BJ (cell line): ENCODE data around the gene HEMK1. TPM values are rescaled to one million over a fixed set of nuclear protein-coding genes. Genes with fewer than 3 reads are reported as not detected.

ENCODE experiments used
- CTCF ChIA-PET: fragments of 350-600 bp; formaldehyde crosslinking; extraction: SDS; loops from one replicate; lab custom pipeline; 2021; ENCODE audit warnings: antibody characterized with exemption, inconsistent platforms; lab: Yijun Ruan, JAX
- POLR2A ChIA-PET: fragments of 300-600 bp; sonication (Branson Sonifier 250); formaldehyde crosslinking; extraction: SDS; loops from one replicate; lab custom pipeline; 2021; ENCODE audit warnings: antibody characterized with exemption; lab: Charles Lee
- DNase-seq: peaks from one replicate; pipeline ENCODE4 v3.0.0-alpha.2; 2011; ENCODE audit warnings: low read depth
- H3K27me3 ChIP-seq: 2 replicates; pipeline ENCODE4 v1.6.0; 2011; ENCODE audit warnings: low read length; ENCODE audit not compliant: control insufficient read depth, insufficient read depth
- H3K36me3 ChIP-seq: 2 replicates; pipeline ENCODE4 v1.5.1; 2011; ENCODE audit warnings: low read length; ENCODE audit not compliant: control insufficient read depth, insufficient read depth
- H3K4me3 ChIP-seq: 2 replicates; pipeline ENCODE4 v1.5.1; 2011; ENCODE audit warnings: low read depth, mild to moderate bottlenecking, control low read depth, low read length
- polyA plus RNA-seq: library from polyadenylated mRNA; depleted of rRNA; stranded (reverse); fragments of >200 nt; gene quantifications from 2 replicates; pipeline ENCODE4 v1.2.3, GENCODE V29; 2011
- TF ChIP-seq, protein P1 (sequence below): IDR thresholded peaks from 2 replicates; pipeline ENCODE4 v1.5.1; 2011; ENCODE audit warnings: low read depth, mild to moderate bottlenecking, control low read depth, inconsistent platforms, low read length, moderate library complexity; ENCODE audit not compliant: insufficient read depth

The HEMK1 gene
- polyA plus RNA-seq, 1 experiment = 21.3 TPM

- Histone ChIP-seq H3K27me3 (no peaks in the 10 kb centered on the region), H3K36me3 (no peaks in the 10 kb centered on the region), H3K4me3 (no peak overlapping the region)
- no peak for DNase-seq
- TF ChIP-seq, protein P1, sequence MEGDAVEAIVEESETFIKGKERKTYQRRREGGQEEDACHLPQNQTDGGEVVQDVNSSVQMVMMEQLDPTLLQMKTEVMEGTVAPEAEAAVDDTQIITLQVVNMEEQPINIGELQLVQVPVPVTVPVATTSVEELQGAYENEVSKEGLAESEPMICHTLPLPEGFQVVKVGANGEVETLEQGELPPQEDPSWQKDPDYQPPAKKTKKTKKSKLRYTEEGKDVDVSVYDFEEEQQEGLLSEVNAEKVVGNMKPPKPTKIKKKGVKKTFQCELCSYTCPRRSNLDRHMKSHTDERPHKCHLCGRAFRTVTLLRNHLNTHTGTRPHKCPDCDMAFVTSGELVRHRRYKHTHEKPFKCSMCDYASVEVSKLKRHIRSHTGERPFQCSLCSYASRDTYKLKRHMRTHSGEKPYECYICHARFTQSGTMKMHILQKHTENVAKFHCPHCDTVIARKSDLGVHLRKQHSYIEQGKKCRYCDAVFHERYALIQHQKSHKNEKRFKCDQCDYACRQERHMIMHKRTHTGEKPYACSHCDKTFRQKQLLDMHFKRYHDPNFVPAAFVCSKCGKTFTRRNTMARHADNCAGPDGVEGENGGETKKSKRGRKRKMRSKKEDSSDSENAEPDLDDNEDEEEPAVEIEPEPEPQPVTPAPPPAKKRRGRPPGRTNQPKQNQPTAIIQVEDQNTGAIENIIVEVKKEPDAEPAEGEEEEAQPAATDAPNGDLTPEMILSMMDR = no peak
- ChIA-PET CTCF (interaction anchor here (0.7 to 10.7 kb wide), 7 partner anchors 8 to 791 kb away, joined by 3 to 106 read pairs (median 3); partner anchors contain the start of genes CISH and MAPKAPK3), POLR2A (no interaction called here)
Measured at GRCh38 chr3:50587806-50588758, 18.8 kb downstream of the HEMK1 start.

- DNase-seq = no peak
- no peak overlapping the region for H3K4me3 ChIP-seq
- TF ChIP-seq, protein P1 = no peak
- ChIA-PET POLR2A (no interaction called here), CTCF (interaction anchor here (0.7 to 10.7 kb wide), 4 partner anchors 12 to 24 kb away, joined by 3 to 106 read pairs (median 5); partner anchors contain the start of genes CISH and MAPKAPK3)
- no peaks in the 10 kb centered on the region for H3K27me3 ChIP-seq
- H3K36me3 ChIP-seq = no peaks in the 10 kb centered on the region
Measured at GRCh38 chr3:50588759-50589433, 19.6 kb downstream of the HEMK1 start.

GRCh38 chr3:50591196-50591741 lies 21.9 kb downstream of the HEMK1 start:
- no peak overlapping the region for H3K4me3 ChIP-seq

GRCh38 chr3:50592568-50592967 lies 23.2 kb downstream of the HEMK1 start:
- CTCF ChIA-PET = interaction anchor here (0.8 to 10.7 kb wide), 3 partner anchors 8 to 23 kb away, joined by 3 to 106 read pairs (median 3); partner anchors contain the start of genes CISH, HEMK1 and MAPKAPK3

More at GRCh38 chr3:50591196-50591741, 21.9 kb downstream of the HEMK1 start:
- no peak for DNase-seq
- Histone ChIP-seq H3K27me3 (no peaks in the 10 kb centered on the region), H3K36me3 (no peaks in the 10 kb centered on the region)
- CTCF ChIA-PET = interaction anchor here (0.6 to 10.7 kb wide), 7 partner anchors 9 to 799 kb away, joined by 3 to 106 read pairs (median 4); partner anchors contain the start of genes CISH, HEMK1, MAPKAPK3 and RBM15B
- POLR2A ChIA-PET = no interaction called here
- TF ChIP-seq, protein P1 = no peak

More at GRCh38 chr3:50592568-50592967, 23.2 kb downstream of the HEMK1 start:
- TF ChIP-seq, protein P1 = no peak
- no peaks in the 10 kb centered on the region for H3K36me3 ChIP-seq
- no peak overlapping the region for H3K4me3 ChIP-seq
- no peak for DNase-seq
- POLR2A ChIA-PET = interaction anchor here (0.6 kb wide), 1 partner anchor 505 kb away, joined by 3 read pairs; no protein-coding TSS in a partner anchor
- no peaks in the 10 kb centered on the region for H3K27me3 ChIP-seq
